ENCODE data around the gene LRRC43.
A peak's percentile ranks its signal among the peaks of the same experiment; 100 is the strongest.
"Not testable (repeated sequence)": the region's sequence is repeated elsewhere in the genome, so short reads cannot be mapped to it uniquely, and the experiment has no call there.

Gene LRRC43

DNA sequence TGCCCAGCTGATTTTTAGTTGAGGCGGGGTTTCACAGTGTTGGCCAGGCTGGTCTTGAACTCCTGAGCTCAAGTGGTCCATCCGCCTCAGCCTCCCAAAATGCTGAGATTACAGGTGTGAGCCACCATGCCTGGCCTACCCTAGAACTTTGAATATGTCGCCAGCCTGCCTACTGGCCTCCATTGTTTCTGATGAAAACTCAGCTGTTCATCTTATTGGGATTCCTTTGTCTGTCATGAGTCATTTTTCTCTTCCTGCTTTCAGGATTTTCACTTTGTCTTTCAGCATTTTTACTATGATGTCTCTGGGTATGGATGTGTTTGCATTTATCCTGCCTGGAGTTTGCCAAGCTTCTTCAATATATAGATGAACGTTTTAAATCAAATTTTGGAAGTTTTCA is 12.5 kb downstream of the LRRC43 start:
- no peak for DNase-seq

DNA sequence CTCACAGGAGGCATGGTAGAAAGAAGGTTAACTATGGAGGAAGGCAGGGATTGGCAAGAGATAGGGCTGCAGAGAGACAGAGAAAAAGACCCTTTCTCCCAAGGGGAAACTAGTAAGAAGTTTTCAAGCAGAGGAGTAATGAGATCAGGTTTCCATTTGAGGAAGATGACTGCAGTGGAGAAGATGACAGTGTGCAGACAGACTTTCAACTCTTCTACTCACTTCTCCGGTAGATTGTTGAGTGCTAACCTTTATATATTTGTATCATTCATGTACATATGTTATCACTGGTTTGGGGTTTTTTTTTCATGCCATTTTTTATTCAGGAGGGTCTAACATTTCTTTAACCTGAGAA is 14.7 kb downstream of the LRRC43 start:
- peak; percentile 38 for DNase-seq

DNA sequence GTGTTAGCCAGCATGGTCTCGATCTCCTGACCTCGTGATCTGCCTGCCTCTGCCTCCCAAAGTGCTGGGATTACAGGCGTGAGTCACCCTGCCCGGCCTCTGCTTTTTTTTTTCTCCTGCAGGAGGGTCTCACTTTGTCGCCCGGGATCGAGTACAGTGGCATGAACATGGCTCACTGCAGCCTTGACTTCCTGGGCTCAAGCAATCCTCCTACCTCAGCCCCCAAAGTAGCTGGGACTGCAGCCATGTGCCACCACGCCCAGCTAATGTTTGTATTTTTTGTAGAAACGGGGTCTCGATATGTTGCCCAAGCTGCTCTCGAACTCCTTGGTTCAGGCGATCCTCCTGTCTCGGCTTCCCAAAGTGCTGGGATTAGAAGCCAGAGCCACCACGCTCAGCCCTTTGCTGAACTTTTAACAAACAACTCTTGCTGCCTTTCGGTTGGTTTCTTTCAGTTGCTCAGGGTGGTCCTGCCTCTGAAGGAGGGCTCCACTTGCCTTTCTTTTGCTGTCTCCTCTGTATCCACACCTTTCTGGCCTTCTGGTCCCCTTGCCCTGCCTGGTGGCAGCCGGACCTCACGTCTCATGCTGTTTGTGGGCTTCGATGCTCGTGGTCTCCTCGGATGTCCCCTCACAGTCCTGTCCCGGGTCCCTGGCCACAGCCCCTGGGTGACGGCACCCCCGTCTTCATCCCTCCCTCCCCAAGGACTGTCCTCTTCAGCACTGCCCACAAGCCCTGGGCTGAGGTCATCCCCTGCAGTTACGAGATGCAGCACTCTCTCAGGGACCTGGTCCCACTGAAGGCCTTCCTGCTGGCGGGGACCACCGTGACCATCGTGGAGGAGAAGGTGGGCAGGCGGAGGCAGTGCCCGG is 16.8 kb downstream of the LRRC43 start:
- DNase-seq: no peak

DNA sequence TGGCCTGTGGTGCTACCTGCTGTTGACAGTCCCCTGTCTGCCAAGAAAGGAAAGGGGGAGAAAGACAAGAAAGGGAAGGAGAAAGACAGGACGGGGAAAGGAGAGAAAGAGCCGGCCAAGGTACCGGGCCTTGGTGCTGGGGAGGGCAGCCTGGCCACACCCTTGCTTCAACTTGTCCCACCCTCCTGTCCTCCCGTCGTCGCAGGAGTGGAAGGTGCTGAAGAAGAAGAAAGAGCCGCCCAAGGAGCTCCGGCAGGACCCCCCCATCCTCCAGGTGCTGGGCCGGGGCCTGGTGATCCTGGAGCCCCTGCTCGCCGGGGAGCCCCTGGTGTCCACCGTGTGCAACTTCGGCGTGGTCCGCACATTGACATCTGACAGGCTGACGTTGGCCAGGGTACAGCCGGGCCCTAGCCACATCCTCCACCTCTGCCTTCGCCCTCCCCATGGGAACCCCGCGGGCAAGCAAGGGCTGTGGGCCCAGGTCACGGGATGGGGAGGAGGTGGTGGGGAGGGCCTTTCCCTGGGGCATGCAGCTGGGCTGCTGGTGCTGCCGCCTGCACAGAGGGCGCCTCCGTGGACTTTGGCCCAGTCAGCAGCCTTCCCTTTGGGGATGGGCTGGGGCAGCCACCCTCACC is 17.7 kb downstream of the LRRC43 start:
- DNase-seq: no peak

DNA sequence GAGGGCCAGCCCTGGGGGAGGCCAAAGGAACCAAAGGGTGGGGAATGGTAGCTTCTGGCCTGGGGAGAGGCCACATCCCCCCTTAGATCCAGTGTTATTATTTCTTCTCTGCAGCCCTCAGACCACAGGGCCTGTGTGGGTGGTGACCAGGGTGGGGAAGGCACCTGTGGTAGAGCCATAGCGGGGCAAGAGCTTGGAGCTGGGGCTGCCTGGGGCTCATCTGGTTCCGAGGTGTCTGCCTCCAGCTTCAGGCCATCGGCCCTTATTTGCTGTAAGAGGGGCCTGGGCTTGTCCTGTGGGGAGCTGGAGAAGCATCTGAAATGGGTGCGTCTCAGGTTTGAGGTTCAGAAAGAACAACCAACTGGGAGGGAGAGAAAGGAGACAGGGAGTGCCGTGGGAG is 18.5 kb downstream of the LRRC43 start:
- no peak for DNase-seq

DNA sequence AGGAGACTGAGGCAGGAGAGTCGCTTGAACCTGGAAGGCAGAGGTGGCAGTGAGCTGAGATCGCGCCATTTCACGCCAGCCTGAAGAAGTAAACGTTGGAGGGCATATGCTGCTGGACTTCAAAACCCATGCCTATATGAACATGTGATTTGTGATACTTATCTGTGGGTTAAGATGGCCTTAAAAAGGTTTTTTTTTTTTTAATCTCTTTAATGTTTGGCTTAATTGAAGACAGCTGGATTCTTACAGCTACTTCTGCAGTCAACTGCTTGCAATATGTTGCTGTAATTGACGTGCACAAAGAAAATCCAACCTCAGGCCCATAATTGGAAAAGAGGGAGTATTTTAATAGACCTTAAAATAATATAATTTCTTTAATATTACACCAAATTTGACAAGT is 19.1 kb downstream of the LRRC43 start:
- DNase-seq: no peak

DNA sequence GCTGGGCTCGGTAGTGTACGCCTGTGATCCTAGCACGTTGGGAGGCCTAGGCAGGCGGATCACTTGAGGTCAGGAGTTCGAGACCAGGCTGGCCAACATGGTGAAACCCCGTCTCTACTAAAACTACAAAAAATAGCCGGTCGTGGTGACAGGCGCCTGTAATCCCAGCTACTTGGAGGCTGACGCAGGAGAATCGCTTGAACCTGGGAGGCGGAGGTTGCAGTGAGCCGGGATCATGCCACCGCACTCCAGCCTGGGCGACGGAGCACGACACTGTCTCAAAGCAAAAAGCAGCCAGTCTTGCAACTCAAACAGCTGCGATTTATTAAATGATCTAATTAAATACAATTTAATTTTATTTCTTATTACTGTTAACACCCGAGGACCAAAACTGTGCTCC is 19.9 kb downstream of the LRRC43 start:
- DNase-seq: not testable (repeated sequence)

DNA sequence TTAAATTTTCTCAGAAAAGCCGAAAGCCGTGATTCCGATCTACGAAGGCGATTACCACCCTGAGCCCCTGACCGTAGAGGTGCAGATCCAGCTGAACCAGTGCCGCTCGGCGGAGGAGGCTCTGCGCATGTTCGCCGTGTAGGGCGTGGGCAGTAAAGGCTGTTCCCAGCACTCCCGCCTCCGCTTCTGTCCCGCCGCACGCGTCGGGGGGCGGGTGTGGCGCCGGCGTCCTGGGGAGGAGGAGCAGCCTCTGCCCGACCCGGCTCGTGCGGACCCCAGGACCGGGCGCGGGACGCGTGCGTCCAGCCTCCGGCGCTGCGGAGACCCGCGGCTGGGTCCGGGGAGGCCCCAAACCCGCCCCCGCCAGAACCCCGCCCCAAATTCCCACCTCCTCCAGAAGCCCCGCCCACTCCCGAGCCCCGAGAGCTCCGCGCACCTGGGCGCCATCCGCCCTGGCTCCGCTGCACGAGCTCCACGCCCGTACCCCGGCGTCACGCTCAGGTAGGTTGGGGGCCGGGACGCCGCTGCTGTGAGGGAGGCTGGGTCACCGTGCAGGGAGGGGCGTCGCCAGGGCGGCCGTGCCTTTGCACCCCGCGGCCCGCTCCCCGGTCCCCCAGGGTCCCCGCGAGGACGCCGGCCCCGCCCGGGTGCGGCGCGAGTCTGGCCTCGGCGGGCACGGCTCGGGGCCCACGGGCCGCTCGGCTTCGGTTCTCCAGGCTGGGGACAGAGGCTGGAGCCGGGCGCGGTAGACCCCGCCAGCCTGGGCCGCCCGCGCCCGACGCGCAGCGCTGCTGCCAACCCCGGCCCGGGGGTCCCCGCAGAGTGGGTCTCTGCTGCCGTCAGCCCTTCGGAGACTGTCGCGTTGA is 20.6 kb downstream of the LRRC43 start, which contains the start of gene B3GNT4:
Gene B3GNT4 (plus strand): TSS at position 409 of the 866 bp plus-strand sequence. CDS start 910 bp downstream, outside the sequence.
- DNase-seq: peak; percentile 35

DNA sequence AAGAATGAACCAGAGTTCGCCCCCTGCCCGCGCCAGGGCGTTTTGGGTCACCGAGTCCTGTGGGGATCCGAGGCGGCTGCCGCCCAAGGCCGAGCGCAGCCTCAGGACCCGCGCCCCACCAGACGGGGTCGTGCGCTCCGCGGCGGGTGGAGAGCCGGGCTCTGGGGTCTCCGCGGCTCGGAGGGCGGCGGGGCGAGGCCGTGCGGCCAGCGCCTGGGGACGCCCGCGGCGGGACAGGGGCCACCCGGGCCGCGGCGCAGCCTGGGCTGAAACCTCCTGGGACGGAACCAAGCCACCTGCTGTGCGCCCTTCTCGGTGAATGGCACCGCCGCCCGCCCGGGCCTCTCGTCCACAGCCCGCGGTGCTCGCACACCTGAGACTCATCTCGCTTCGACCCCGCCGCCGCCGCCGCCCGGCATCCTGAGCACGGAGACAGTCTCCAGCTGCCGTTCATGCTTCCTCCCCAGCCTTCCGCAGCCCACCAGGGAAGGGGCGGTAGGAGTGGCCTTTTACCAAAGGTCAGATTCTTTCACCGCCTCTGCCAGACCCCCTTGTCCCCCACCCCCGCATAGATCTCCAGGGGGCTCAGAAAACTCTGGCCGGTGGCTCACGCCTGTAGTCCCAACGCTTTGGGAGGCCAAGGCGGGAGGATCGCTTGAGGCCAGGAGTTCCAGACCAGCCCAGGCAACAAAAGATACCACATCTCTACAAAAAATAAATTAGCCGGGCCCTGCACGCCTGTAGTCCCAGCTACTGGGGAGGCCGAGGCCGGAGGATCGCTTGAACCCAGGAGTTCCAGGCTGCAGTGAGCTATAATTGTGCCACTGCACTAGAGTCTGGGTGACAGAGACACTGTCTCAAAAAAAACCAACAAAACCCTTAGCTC is 21.5 kb downstream of the LRRC43 start:
- no peak for DNase-seq

DNA sequence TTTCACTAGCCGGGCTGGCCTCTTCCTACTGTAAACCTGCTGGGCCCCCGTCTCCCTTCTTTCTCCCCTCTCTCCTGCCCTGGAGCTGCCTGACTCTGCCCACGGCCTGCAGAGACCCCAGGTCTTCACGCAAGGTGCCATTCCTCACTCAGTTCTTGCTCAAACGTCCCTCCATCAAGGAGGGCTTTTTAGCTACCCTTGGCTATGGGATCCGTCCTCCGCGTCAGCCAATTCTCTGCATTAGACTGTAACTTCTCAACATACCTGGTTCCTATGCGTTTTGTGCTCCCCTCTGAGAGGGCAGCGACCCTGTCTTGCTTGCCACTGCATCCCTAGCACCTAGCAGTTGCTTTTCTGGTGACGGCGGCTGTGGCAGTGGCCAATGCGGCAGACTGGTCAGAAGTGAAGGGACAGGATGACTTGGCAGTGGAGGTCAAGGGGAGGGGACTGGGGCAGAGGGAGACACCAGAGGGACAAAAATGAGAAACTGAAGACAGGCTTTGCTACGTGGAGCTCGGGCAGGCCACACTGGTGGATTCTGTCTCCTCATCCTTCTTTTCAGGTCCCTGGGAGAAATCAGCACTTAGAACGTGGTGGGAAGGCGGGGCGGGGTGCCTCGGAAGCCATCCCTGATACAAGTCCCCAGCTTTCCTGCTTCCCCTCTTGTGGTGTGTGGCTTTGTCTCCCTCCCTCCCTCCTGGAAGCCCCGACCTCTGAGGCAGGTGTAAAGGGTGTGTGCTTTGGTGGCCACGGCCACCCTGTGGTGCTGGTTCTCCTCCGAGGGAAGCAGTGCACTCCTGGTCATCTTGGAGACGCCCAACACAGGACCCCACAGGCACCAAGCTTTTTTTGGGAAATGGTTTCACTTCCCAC is 22.4 kb downstream of the LRRC43 start:
- DNase-seq: no peak

DNA sequence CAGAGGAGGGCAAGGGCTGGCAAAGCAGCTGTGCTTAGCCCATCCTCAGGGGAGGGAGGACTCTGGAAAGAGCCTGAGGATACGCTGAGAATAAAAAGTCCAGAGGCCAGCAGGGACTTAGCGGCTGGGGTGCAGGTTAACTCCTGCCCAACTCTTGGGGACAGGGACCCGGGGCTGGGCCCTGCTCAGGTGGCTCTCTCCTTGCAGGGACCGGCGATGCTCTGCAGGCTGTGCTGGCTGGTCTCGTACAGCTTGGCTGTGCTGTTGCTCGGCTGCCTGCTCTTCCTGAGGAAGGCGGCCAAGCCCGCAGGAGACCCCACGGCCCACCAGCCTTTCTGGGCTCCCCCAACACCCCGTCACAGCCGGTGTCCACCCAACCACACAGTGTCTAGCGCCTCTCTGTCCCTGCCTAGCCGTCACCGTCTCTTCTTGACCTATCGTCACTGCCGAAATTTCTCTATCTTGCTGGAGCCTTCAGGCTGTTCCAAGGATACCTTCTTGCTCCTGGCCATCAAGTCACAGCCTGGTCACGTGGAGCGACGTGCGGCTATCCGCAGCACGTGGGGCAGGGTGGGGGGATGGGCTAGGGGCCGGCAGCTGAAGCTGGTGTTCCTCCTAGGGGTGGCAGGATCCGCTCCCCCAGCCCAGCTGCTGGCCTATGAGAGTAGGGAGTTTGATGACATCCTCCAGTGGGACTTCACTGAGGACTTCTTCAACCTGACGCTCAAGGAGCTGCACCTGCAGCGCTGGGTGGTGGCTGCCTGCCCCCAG is 23.4 kb downstream of the LRRC43 start:
- DNase-seq: no peak

DNA sequence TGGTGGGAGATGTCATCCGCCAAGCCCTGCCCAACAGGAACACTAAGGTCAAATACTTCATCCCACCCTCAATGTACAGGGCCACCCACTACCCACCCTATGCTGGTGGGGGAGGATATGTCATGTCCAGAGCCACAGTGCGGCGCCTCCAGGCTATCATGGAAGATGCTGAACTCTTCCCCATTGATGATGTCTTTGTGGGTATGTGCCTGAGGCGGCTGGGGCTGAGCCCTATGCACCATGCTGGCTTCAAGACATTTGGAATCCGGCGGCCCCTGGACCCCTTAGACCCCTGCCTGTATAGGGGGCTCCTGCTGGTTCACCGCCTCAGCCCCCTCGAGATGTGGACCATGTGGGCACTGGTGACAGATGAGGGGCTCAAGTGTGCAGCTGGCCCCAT is 24.1 kb downstream of the LRRC43 start:
- DNase-seq: no peak

DNA sequence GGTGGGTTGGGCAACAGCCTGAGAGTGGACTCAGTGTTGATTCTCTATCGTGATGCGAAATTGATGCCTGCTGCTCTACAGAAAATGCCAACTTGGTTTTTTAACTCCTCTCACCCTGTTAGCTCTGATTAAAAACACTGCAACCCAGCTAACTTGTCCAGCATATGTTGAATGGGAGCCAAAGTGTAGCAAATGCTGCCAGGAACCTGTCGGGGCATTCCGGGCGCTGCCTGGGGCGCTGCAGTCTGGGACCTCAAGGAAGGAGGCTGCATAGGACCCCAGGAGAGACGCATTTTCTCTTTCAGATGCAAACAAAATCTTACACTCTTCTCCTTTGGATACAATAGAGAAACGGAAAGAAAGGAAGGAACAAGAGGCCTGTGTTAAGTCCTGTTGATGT is 24.5 kb downstream of the LRRC43 start:
- DNase-seq: no peak

DNA sequence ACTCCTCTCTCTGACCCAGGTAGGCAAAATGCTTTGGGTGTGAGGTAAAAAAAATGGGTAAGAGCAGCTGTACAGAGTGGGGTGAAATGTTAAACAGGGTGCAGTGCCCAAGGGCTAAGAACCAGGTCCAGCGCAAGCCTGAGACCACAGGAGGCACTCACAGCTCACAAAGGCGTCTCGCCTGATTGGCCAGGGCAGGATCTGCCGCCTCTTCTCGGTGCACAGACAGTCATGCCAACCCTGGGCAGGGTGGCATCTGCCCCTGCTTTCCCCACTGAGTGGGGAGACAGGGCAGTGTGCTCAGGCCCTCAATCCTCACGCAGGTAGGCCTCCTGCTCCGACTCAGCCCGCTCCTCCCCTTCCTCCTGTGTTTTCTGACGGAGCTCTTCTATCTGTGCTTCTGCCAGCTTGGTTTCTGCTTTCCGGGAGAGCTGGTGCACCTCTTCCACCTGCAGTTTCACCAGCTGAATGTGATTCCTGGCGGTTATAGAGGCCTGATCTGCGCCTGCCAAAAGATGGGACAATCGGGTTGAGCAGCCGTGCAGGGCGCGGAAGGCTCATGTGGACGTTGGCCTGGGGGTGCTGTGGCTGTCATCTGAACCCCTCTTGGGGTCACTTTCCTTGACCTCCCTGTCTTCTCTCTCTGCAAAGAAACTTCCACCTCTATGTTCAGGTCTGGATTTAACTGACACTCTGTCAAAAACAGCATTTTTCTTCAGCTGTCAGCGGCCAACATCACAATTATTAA is 25.3 kb downstream of the LRRC43 start:
- DNase-seq: no peak

DNA sequence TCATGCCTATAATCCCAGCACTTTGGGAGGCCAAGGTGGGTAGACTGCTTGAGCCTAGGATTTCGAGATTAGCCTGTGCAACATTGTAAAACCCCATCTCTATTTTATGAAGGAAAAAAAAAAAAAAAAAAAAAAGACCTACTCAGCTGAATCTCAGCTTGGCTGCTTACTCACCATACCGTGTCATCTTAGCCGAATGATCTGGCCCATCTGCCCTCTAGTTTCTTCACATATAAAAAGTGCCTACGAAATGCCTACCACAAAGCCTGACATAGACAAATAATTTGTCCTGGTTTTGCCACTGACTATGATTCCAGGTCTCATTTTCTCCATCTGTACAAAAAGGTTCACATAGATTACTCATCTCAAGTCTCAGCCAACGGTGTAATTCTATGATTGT is 32.8 kb downstream of the LRRC43 start:
- peak; percentile 21 for DNase-seq

DNA sequence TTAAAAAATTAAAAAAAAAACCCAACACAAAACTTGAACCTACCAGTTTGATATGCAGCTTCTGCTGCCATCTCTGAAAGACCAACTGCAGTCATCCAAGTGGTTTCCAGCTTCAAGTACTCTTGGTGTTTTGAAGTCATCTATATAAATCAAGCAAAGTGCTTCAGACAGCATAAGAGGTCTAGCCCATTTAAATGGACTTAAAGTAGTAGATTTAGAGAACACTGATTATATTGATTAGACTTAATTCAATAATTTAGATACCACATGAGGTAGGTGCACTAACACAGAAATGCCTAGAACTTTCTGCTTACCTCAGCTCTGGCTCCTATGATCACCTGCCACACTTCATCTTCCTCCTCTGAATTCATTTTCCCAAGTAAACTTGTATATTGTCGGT is 33.5 kb downstream of the LRRC43 start:
- DNase-seq: no peak

DNA sequence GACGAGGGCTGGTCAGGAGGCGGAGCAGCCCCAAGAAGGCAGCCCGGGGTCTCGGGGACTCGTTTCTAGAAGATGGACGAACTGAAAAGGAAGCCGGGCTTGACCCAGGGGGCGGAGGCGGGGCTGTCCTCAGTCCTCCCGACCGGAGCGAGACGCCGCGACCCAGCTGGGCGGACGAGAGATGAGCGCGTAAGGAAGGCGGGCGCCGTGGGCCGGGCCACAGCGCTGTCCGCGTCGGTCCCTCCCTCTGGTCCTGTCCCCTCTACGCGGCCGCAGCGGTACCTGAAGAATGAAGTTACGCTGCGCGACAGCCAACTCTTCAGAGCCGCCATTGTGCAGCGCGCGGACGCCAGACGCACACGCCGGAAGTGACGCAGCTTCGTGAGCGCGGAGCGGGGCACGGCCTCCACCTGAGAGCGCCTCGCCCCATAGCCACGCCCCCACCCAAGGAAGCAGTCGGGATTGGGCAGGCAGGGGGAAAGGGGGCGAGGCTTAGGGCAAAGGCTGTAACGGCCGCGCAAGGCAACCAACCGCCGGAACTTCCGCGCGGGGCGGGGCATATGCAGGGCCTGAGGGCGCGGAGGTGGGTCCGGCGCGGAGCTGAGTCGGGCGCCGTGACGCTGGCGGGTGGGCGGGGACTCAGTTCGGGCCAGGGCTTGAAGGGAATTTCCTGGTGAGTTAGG is 42.9 kb downstream of the LRRC43 start, which contains the start of gene DIABLO:
Gene DIABLO (minus strand): TSS at position 370 of the 683 bp plus-strand sequence. CDS start 38 bp downstream, at position 332.
- peak; percentile 100 for DNase-seq

DNA sequence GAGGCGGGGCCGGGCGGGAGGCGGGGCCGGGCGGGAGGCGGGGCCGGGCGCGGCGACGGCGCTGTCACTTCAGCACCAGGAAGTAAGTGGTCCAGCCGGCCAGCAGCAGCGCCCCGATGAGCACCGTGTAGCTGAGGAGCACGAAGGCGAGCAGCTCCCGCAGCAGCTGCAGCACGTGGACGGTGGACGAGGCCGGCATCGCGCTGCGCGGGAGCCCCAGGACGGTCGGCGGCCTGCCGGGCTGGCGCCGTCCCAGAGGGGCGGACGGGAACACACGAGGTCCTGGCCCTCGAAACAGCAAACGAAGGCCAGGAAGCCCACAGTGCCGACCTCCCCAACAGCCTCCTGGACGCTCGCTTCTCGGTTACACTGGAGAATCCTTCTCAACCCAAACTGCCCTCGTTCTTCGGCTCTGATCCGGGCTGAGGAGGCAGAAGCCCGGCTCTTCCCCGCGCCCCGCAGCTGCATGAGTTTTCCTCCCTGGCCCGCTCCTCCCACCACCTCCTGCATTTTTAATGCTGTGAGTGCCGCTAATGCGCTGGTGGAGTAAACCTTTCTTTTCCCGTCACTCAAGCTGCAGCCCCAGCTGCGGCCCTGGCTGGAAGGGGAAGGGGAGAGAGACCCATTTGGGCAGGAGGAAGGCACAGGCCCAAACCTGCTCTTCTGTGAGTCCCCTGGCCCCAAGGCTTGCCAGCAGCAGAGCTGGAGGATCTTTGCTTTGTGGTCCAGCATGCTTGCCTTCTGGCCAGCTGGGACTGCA is 43.6 kb downstream of the LRRC43 start:
- DNase-seq: no peak

All from inflammatory macrophage treated with lipopolysaccharide for 4 hours (primary cell).